IPS-18a (cell line): ENCODE results near the gene FNBP1L.

Experiments used
- H3K27ac ChIP-seq: one replicate; pipeline ENCODE4 v1.5.1; 2013; ENCODE audit warnings: low read length
- H3K27me3 ChIP-seq: one replicate; pipeline ENCODE4 v1.6.1; 2013; ENCODE audit warnings: mild to moderate bottlenecking, low read length; ENCODE audit not compliant: control insufficient read depth, insufficient read depth
- H3K36me3 ChIP-seq: one replicate; pipeline ENCODE4 v1.6.1; 2013; ENCODE audit warnings: low read depth, low read length; ENCODE audit not compliant: control insufficient read depth
- H3K4me1 ChIP-seq: one replicate; pipeline ENCODE4 v1.6.1; 2013; ENCODE audit warnings: low read depth, low read length; ENCODE audit not compliant: control insufficient read depth
- H3K4me3 ChIP-seq: one replicate; pipeline ENCODE4 v1.5.1; 2013; ENCODE audit warnings: low read length
- H3K9ac ChIP-seq: one replicate; pipeline ENCODE4 v1.6.1; 2013; ENCODE audit warnings: mild to moderate bottlenecking, low read length, moderate library complexity
- H3K9me3 ChIP-seq: one replicate; pipeline ENCODE4 v1.6.1; 2013; ENCODE audit warnings: low read depth, low read length; ENCODE audit not compliant: control insufficient read depth

The FNBP1L gene

DNA sequence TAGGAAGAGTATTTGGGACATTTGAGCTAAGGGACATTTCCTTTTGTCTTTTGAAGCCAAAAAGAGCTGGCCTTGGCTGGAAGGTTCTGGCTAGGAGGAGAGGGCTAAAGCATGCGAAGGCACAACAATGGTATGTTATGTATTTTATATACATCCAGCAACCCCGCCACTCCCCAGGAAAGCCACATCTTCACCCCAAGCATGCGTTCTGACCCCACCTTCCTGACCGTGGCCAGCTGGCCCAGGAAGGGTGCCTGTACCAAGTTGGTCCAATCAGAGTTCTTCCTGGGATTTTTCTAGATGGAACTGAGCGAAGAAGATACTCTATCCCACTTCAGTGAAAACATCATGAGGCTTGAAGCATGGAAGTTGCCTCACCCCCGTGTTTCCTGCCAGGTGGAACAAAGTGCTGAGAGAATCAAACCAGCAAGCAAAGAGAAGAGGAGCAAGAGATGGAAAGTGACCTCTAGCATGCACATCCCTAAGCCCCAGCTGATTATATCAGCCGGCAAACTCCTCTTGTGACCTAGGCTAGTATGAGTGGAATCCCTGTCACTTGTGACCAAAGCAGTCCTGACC is 151.0 kb downstream of the FNBP1L start:
- Histone ChIP-seq H3K27me3 (no peaks in the 10 kb centered on the region), H3K36me3 (no peaks in the 10 kb centered on the region), H3K27ac (no peak overlapping the region), H3K9me3 (no peaks in the 10 kb centered on the region), H3K4me3 (no peak overlapping the region), H3K4me1 (peaks cover 6% of the 10 kb centered on the region), H3K9ac (no peak overlapping the region)

DNA sequence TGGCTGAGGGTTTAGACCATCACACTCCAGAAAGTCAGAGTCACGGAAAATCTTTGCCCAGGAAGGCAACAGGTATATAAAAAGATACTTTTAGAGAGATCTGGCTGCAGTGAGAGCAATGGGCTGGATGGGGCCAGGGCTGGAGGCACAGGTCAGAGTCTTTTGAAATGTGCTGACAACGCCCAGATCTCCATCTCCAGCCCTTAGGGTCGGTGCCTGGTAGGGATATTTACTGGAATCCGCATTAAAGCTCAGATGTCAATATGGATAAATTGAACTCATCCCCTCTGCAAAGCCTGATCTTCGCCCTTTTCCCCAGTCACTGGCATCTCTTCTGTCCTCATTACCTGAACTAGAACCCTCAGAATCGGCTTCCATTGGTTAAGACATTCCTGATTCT is 151.6 kb downstream of the FNBP1L start:
- no peak overlapping the region for H3K27ac ChIP-seq
- peaks cover 1% of the 10 kb centered on the region for H3K4me1 ChIP-seq
- no peaks in the 10 kb centered on the region for H3K9me3 ChIP-seq
- no peaks in the 10 kb centered on the region for H3K27me3 ChIP-seq
- H3K9ac ChIP-seq, result no peak overlapping the region
- no peak overlapping the region for H3K4me3 ChIP-seq
- no peaks in the 10 kb centered on the region for H3K36me3 ChIP-seq

DNA sequence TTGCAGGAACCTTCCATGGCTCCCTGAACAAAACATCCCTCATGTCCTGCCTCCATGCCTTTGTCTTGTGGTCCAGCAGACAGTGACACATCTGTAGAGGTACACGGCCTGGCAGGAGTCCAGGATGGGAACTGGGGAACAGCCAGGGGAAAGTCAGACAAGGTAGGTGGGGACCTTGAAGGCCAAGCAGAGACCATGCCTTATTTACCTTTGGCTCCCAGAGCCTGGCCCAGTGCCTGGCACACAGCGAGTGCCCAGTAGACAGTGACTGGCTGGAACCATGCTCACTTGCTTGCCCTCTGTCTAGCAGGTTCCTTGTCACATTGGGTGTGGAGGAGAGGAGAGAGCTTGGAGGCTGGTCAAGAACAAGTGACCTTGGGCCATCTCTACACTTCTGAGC is 152.7 kb downstream of the FNBP1L start:
- Histone ChIP-seq H3K27ac (no peak overlapping the region), H3K9me3 (no peaks in the 10 kb centered on the region), H3K4me1 (no peaks in the 10 kb centered on the region), H3K27me3 (no peaks in the 10 kb centered on the region), H3K36me3 (no peaks in the 10 kb centered on the region), H3K4me3 (no peak overlapping the region), H3K9ac (no peak overlapping the region)

DNA sequence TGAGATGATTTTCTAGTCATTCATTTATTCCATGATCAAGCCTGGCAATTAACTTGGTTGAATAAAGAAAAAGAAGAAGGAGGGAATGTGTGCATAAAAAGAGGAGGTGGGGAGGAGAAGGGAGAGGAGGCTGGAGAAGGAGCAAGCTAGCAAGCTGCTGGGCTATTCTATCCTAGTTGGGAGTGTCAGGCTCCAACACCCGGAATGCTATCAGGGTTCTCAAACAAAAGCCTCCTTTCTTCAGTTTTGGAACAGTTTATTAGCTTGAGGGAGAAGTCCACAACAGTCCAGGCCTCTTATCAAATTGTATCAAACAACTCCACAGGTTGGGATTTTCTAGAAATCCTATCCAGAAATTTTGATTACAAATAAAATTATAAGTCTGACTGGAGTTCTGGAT is 153.8 kb downstream of the FNBP1L start:
- Histone ChIP-seq H3K27ac (no peak overlapping the region), H3K4me1 (no peaks in the 10 kb centered on the region), H3K4me3 (no peak overlapping the region), H3K9ac (no peak overlapping the region), H3K36me3 (no peaks in the 10 kb centered on the region), H3K27me3 (no peaks in the 10 kb centered on the region), H3K9me3 (no peaks in the 10 kb centered on the region)

DNA sequence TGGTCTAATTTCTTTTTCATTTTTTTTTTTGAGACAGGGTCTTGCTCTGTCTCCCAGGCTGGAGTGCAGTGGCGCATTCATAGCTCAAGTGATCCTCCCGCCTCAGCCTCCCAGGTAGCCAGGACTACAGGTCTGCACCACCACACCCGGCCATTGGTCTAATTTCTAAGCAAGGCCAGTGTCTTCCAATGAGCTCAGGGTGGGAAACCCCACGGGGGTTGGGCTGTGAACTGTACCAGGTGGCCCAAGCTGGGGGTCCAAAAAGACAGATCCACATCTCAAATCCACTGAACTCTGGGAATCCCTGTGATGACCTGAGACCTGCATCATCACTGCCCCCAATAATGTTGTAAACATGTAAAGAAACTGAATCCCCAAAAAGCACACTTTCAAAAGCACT is 154.2 kb downstream of the FNBP1L start:
- Histone ChIP-seq H3K9me3 (no peaks in the 10 kb centered on the region), H3K27ac (no peak overlapping the region), H3K4me3 (no peak overlapping the region), H3K9ac (no peak overlapping the region), H3K36me3 (no peaks in the 10 kb centered on the region), H3K27me3 (no peaks in the 10 kb centered on the region), H3K4me1 (no peaks in the 10 kb centered on the region)

DNA sequence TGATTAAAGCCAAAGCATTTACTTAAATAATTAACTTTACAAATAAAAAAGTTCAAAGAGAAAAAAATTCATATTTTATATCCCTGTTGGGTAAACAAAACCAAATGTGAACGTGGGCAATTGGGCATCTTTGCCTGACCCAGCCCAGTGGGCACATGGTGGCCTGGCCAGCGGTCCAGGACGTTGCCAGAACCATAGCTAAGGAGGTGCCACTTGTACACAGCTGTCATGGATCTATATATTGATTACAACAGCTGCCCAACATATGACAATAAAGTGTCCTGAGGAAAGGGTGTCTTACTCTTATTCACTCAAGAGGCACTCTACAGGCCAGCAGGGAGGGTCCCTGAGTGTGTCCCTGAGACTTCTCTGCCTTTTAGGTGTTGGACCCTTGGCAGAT is 155.2 kb downstream of the FNBP1L start:
- no peaks in the 10 kb centered on the region for H3K4me1 ChIP-seq
- no peak overlapping the region for H3K4me3 ChIP-seq
- no peaks in the 10 kb centered on the region for H3K36me3 ChIP-seq
- no peak overlapping the region for H3K9ac ChIP-seq
- no peak overlapping the region for H3K27ac ChIP-seq
- no peaks in the 10 kb centered on the region for H3K27me3 ChIP-seq
- no peaks in the 10 kb centered on the region for H3K9me3 ChIP-seq

DNA sequence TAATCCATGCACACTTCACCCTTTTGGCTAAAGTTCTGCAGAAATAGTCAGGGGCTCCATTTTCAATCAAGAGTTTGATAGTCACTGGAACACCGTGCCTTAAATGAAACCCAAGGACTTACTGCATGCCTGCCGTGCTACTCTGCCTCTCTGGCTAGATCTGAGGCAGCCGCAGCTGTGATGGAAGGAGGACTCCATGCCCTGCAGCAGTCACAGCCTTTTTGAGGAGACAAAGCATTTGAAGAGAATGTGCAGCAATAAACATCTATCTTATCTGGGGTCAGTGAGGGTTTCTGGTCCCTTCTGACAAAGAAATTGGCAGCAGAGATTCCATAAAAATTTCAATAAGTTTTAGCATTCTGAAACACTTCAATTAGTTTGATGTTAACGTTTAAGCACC is 155.7 kb downstream of the FNBP1L start:
- H3K4me1 ChIP-seq, result no peaks in the 10 kb centered on the region
- H3K27ac ChIP-seq, result no peak overlapping the region
- H3K4me3 ChIP-seq, result no peak overlapping the region
- H3K9me3 ChIP-seq, result no peaks in the 10 kb centered on the region
- no peaks in the 10 kb centered on the region for H3K27me3 ChIP-seq
- H3K36me3 ChIP-seq, result no peaks in the 10 kb centered on the region
- H3K9ac ChIP-seq, result no peak overlapping the region
